ENCODE data around the gene ING5.

Gene ING5

DNA sequence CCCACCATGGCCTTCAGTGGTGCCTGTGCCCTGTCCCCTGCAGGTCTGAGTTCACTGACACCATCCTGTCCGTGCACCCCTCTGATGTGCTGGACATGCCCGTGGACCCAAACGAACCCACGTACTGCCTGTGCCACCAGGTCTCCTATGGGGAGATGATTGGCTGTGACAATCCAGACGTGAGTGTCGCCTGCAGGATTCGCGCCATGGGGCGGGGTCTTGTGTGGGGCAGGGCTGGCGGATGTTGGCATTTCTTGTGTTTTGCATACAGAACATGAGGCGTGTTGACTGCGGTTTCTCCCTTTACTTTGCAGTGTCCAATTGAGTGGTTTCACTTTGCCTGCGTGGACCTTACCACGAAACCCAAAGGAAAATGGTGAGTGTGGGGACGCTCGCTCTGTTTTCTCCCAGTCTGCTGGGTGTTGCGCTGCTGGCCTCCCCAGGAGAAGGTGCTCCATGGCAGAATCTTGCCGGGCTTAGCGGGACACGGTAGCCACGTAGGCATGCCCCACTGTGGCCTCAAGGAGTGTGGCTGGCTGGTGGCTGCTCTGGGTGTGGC lies 21.1 kb downstream of the ING5 start:
- Histone ChIP-seq H3K4me2 (ENCODE audit: low read length) (no peak overlapping the region), H3K27me3 (ENCODE audit: control insufficient read depth, low read length) (no peaks in the 10 kb centered on the region), H3K4me3 (ENCODE audit: low read length) (no peak overlapping the region), H3F3A (ENCODE audit: control insufficient read depth, insufficient read depth) (no peaks in the 10 kb centered on the region), H3K27ac (ENCODE audit: low read depth, low read length) (no peak overlapping the region), H4K20me1 (ENCODE audit: control insufficient read depth, insufficient read depth, low read depth, low read length) (no peaks in the 10 kb centered on the region), H3K79me2 (ENCODE audit: control insufficient read depth, low read length) (no peaks in the 10 kb centered on the region), H3K4me1 (ENCODE audit: control insufficient read depth, low read length) (no peaks in the 10 kb centered on the region), H3K9me2 (replicated peaks; ENCODE audit: control insufficient read depth, low read length) (no peaks in the 10 kb centered on the region), H3K9me3 (ENCODE audit: control insufficient read depth, insufficient read depth, low read length) (peaks cover 9% of the 10 kb centered on the region; the same call in 1 of the 2 replicates), H3K36me3 (ENCODE audit: control insufficient read depth, low read length) (peaks cover 68% of the 10 kb centered on the region)
- no peak for TF ChIP-seq EZH2phosphoT487 (IDR thresholded peaks at IDR 0.05; ENCODE audit: borderline replicate concordance, low read length)
- TF ChIP-seq, protein P1, sequence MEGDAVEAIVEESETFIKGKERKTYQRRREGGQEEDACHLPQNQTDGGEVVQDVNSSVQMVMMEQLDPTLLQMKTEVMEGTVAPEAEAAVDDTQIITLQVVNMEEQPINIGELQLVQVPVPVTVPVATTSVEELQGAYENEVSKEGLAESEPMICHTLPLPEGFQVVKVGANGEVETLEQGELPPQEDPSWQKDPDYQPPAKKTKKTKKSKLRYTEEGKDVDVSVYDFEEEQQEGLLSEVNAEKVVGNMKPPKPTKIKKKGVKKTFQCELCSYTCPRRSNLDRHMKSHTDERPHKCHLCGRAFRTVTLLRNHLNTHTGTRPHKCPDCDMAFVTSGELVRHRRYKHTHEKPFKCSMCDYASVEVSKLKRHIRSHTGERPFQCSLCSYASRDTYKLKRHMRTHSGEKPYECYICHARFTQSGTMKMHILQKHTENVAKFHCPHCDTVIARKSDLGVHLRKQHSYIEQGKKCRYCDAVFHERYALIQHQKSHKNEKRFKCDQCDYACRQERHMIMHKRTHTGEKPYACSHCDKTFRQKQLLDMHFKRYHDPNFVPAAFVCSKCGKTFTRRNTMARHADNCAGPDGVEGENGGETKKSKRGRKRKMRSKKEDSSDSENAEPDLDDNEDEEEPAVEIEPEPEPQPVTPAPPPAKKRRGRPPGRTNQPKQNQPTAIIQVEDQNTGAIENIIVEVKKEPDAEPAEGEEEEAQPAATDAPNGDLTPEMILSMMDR (IDR thresholded peaks at IDR 0.05; ENCODE audit: low read depth, low read length, poor library complexity, severe bottlenecking) = no peak

DNA sequence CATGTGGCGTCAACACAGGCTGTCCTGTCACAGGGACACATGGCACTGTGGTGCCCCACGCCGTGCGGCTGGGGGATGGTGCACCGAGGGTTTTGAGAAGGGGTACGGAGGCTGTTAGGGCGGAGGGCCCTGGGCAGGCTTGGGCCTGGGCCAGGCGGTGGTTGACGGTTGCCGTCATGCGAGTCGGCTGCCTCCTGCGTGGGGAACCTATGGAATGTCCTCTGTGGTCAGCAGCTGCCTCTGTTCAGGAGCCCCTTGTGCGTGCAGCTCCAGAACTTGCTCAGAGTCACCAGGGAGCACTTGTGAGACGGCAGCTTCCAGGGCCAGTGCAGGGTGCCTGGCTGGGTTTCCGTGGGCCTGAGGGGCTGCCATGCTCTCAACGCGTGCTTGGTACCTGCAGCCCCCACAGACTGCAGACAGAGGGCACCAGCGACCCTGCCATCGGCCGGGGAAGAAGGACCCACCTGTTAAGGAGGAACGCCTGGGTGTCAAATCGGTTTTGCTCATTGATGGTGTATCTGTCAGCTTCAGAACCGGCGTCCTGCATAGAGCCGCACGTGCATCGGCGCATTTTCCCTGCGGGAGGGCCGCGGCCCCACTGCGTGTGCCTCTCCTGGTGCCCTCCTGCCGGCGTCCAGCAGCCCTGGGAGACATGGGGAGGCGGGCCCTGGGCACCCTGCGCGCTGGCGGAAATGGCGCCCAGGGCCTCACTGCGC lies 22.6 kb downstream of the ING5 start:
- Histone ChIP-seq H3K27ac (ENCODE audit: low read depth, low read length) (no peak overlapping the region), H3K79me2 (ENCODE audit: control insufficient read depth, low read length) (no peaks in the 10 kb centered on the region), H3K4me1 (ENCODE audit: control insufficient read depth, low read length) (no peaks in the 10 kb centered on the region), H4K20me1 (ENCODE audit: control insufficient read depth, insufficient read depth, low read depth, low read length) (no peaks in the 10 kb centered on the region), H3K36me3 (ENCODE audit: control insufficient read depth, low read length) (peaks cover 59% of the 10 kb centered on the region), H3K9me3 (ENCODE audit: control insufficient read depth, insufficient read depth, low read length) (peaks cover 9% of the 10 kb centered on the region; the same call in 1 of the 2 replicates), H3F3A (ENCODE audit: control insufficient read depth, insufficient read depth) (no peaks in the 10 kb centered on the region; the same call in 1 of the 2 replicates), H3K9me2 (replicated peaks; ENCODE audit: control insufficient read depth, low read length) (no peaks in the 10 kb centered on the region), H3K27me3 (ENCODE audit: control insufficient read depth, low read length) (no peaks in the 10 kb centered on the region), H3K4me3 (ENCODE audit: low read length) (no peak overlapping the region), H3K4me2 (ENCODE audit: low read length) (no peak overlapping the region)
- TF ChIP-seq, protein P1 (IDR thresholded peaks at IDR 0.05; ENCODE audit: low read depth, low read length, poor library complexity, severe bottlenecking) = peak; percentile 44
- no peak for TF ChIP-seq EZH2phosphoT487 (IDR thresholded peaks at IDR 0.05; ENCODE audit: borderline replicate concordance, low read length)

DNA sequence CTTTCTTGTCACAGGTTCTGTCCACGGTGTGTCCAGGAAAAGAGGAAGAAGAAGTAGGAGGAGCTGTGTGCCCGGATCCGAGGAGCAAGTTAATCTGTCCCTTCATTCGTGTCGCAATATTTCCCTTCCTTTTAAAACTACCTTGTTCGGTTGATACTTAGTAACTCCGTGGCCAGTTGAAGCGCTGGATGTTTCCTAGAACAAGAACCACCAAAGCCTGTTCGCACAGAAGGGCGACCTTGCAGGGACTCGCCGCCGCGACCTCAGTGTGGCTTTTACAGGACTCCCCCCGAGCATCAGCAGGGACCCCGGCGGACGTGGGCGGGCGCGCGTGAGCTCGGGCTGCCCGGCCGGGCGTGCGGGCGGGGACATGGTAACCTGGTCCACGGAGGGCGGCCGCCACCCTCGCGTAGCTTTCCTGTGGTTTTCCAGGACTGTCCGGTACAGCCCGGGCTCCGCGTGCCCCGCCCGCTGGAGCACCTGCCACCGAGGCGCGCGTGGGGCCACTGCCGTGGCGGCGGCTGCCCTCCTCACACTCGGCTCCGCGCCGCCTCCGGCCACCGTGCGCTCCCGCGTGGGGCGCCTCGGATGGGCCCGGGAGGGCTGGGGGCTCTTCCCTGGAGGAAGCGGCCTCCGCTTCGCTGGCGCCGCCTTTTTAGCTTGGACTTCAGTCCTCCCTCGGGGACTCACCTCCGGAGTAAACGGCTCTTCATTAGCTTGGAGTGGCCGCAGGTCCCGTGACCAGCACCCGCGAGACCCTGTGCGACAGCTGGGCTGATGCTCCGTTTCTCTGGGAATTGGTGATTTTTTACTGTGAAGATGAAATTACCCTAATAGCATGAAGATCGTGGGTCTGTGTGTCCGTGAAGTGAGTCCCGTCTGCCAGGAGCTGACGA lies 23.4 kb downstream of the ING5 start:
- Histone ChIP-seq H3K4me3 (ENCODE audit: low read length) (no peak overlapping the region), H4K20me1 (ENCODE audit: control insufficient read depth, insufficient read depth, low read depth, low read length) (no peaks in the 10 kb centered on the region), H3K27me3 (ENCODE audit: control insufficient read depth, low read length) (no peaks in the 10 kb centered on the region), H3K4me1 (ENCODE audit: control insufficient read depth, low read length) (no peaks in the 10 kb centered on the region), H3K9me2 (replicated peaks; ENCODE audit: control insufficient read depth, low read length) (no peaks in the 10 kb centered on the region), H3K9me3 (ENCODE audit: control insufficient read depth, insufficient read depth, low read length) (peaks cover 9% of the 10 kb centered on the region; the same call in 1 of the 2 replicates), H3K79me2 (ENCODE audit: control insufficient read depth, low read length) (no peaks in the 10 kb centered on the region), H3K36me3 (ENCODE audit: control insufficient read depth, low read length) (peaks cover 51% of the 10 kb centered on the region), H3K27ac (ENCODE audit: low read depth, low read length) (no peak overlapping the region), H3K4me2 (ENCODE audit: low read length) (no peak overlapping the region), H3F3A (ENCODE audit: control insufficient read depth, insufficient read depth) (no peaks in the 10 kb centered on the region; the same call in 1 of the 2 replicates)
- no peak for TF ChIP-seq EZH2phosphoT487 (IDR thresholded peaks at IDR 0.05; ENCODE audit: borderline replicate concordance, low read length)
